ENCODE results near the gene FOXD1.

DNA sequence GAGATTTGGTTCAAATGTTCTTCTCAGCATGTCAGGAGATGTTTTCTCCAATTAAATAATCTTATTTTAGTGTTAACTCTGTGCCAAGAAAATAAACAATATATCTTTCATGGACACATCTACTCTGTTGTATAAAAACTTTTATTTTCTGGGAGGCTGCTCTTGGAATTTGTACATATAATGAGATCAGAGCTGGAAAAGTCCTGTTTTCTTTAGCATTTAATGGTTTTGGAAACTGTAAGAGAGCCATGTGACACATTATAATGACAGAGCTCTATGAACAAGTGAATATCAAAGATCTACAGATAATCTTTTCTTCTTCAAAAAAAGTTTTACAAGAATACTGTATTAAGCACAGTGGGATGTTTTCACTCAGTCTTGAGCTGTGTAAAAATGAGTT lies 48.8 kb downstream of the FOXD1 start:
- TF ChIP-seq EP300 (IDR thresholded peaks at IDR 0.05) (no peak), POLR2A (IDR thresholded peaks at IDR 0.05) (no peak), POLR2AphosphoS5 (IDR thresholded peaks at IDR 0.05) (no peak)
- TF ChIP-seq, protein P1, sequence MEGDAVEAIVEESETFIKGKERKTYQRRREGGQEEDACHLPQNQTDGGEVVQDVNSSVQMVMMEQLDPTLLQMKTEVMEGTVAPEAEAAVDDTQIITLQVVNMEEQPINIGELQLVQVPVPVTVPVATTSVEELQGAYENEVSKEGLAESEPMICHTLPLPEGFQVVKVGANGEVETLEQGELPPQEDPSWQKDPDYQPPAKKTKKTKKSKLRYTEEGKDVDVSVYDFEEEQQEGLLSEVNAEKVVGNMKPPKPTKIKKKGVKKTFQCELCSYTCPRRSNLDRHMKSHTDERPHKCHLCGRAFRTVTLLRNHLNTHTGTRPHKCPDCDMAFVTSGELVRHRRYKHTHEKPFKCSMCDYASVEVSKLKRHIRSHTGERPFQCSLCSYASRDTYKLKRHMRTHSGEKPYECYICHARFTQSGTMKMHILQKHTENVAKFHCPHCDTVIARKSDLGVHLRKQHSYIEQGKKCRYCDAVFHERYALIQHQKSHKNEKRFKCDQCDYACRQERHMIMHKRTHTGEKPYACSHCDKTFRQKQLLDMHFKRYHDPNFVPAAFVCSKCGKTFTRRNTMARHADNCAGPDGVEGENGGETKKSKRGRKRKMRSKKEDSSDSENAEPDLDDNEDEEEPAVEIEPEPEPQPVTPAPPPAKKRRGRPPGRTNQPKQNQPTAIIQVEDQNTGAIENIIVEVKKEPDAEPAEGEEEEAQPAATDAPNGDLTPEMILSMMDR (IDR thresholded peaks at IDR 0.05): no peak
